Natural killer cell treated with Interleukin-12 subunit alpha and Interleukin-12 subunit beta and Interleukin-15 and Interleukin-18, amount 100 ng/mL, for 72 hours (primary cell): ENCODE data around the gene CPT1C. TPM values are rescaled to one million over a fixed set of nuclear protein-coding genes. Genes with fewer than 3 reads are reported as not detected.
"Not testable (repeated sequence)": the region's sequence is repeated elsewhere in the genome, so short reads cannot be mapped to it uniquely, and the experiment has no call there.

Experiments
- ATAC-seq, 2 donors: fragments of 150-1000 bp; cut with Tn5 transposase in 1 of 2; sonication (Bioruptor Pico), chemical (Tn5 transposase) in 1 of 2; 2 replicates each; pipeline ENCODE4 v1.10.0; 2021
- DNase-seq: peaks from one replicate; pipeline ENCODE4 v3.0.0; 2022; ENCODE audit warnings: low spot score
- H3K27ac Mint-ChIP-seq, 2 donors: 1 replicate in 1 of 2; 2 replicates in 1 of 2; pipeline ENCODE4 v1.8.0; 2022; ENCODE audit warnings: mixed read lengths in 2 of 2, mild to moderate bottlenecking in 1 of 2, moderate library complexity in 1 of 2
- H3K27me3 Mint-ChIP-seq, 2 donors: 1 replicate in 1 of 2; 2 replicates in 1 of 2; pipeline ENCODE4 v1.8.0; 2022; ENCODE audit warnings: mixed read lengths in 2 of 2
- H3K36me3 Mint-ChIP-seq: one replicate; pipeline ENCODE4 v1.8.0; 2022; ENCODE audit warnings: mixed read lengths
- H3K4me1 Mint-ChIP-seq, 2 donors: 1 replicate in 1 of 2; 2 replicates in 1 of 2; pipeline ENCODE4 v1.8.0; 2022; ENCODE audit warnings: low read depth in 2 of 2, mixed read lengths in 2 of 2, mild to moderate bottlenecking in 1 of 2
- H3K4me3 Mint-ChIP-seq: one replicate; pipeline ENCODE4 v1.8.0; 2022; ENCODE audit warnings: mixed read lengths
- H3K9me3 Mint-ChIP-seq: 2 replicates; pipeline ENCODE4 v1.8.0; 2022; ENCODE audit warnings: mixed read lengths
- total RNA-seq, 2 donors: library from RNA; stranded (reverse); gene quantifications; one replicate each; pipeline ENCODE4 v1.2.3, GENCODE V29; 2022

CPT1C gene
- total RNA-seq, 2 donors from 2014 or later = 0.52 to 2.7 TPM

GRCh38 chr19:49718511-49718910, 27.6 kb downstream of the CPT1C start:
- Mint-ChIP-seq H3K9me3 (no peaks in the 10 kb centered on the region), H3K27me3 (no peaks in the 10 kb centered on the region), H3K36me3 (no peaks in the 10 kb centered on the region), H3K27ac (no peak overlapping the region), H3K4me3 (no peak overlapping the region), H3K4me1 (peaks cover 11 to 12% of the 10 kb centered on the region in 2 donors)
- ATAC-seq = no peak
- DNase-seq = no peak

GRCh38 chr19:49718991-49719390, 28.1 kb downstream of the CPT1C start:
- Mint-ChIP-seq H3K9me3 (no peaks in the 10 kb centered on the region), H3K4me3 (no peak overlapping the region), H3K36me3 (no peaks in the 10 kb centered on the region), H3K27me3 (no peaks in the 10 kb centered on the region), H3K27ac (no peak overlapping the region), H3K4me1 (peaks cover 11 to 12% of the 10 kb centered on the region in 2 donors)
- no peak for ATAC-seq
- DNase-seq = no peak

GRCh38 chr19:49719420-49719819, 28.5 kb downstream of the CPT1C start:
- H3K27me3 Mint-ChIP-seq, H3K36me3 Mint-ChIP-seq, DNase-seq, H3K9me3 Mint-ChIP-seq, H3K4me3 Mint-ChIP-seq, H3K27ac Mint-ChIP-seq, ATAC-seq: not testable (repeated sequence)
- H3K4me1 Mint-ChIP-seq = peaks cover 11 to 12% of the 10 kb centered on the region in 2 donors

DNA sequence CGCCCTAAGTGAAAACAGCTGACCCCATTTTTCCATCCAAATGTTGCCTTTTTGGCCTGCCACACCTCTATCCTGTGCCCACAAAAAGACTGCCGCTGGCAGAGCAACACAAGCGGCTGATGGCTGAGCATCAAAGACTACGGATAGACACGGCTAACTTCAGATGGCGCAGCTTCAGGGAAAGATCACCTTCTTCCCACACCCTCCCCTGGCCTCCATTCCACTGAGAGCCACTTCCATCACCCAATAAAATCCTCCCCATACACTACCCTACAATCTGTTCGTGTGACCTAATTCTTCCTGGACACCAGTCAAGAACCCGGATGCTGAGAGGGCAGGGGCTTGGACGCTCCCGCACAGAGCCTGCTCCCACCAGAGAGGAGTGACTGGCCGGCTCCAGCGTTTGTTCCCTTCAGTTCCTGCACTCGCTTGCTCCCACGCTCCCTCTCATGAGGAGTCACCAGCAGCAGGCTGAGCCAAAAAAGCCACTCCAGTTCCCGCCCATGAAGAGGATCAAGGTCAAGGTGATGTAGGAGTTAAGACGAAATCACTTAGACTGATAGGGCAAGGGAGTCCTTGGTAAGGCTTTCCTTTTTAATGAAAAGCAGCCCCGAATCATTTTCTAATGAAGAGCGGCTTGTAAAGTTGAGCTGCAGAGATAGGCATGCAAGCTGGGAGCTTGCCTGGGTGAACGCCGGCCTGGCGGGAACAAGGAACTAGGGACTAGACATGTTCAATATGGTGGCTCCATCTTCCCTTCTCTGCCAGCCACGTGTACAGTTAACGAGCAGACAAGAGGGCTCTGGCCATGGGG, 36.5 kb downstream of the CPT1C start:
- H3K27ac Mint-ChIP-seq = no peak overlapping the region
- no peaks in the 10 kb centered on the region for H3K9me3 Mint-ChIP-seq
- DNase-seq (no peak), ATAC-seq (no peak)
- no peaks in the 10 kb centered on the region for H3K27me3 Mint-ChIP-seq
- no peaks in the 10 kb centered on the region for H3K36me3 Mint-ChIP-seq
- no peak overlapping the region for H3K4me3 Mint-ChIP-seq
- no peaks in the 10 kb centered on the region for H3K4me1 Mint-ChIP-seq

- ATAC-seq (no peak), DNase-seq (no peak)
- H3K27me3 Mint-ChIP-seq = no peaks in the 10 kb centered on the region
- H3K27ac Mint-ChIP-seq = no peak overlapping the region
- H3K4me3 Mint-ChIP-seq = no peak overlapping the region
- no peaks in the 10 kb centered on the region for H3K4me1 Mint-ChIP-seq
- H3K36me3 Mint-ChIP-seq = no peaks in the 10 kb centered on the region
- no peaks in the 10 kb centered on the region for H3K9me3 Mint-ChIP-seq
Observed at GRCh38 chr19:49730166-49730565, 39.2 kb downstream of the CPT1C start.

DNA sequence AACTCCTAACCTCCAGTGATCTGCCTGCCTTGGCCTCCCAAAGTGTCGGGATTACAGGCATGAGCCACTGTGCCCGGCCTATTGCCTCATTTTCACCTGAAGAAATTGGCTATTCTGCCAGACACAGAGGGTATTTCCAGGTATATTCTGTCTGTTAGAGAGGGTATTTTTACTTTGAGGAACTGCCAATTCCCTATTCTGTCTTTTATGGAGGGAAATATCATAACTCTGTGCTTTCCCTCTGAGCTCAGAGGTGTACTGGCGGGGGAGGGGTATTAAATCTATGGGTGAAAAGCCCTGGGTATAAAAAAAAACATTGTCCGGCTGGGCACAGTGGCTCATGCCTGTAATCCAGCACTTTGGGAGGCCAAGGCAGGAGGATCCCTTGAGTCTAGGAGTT, 47.4 kb downstream of the CPT1C start:
- DNase-seq = no peak

GRCh38 chr19:49739098-49739497, 48.2 kb downstream of the CPT1C start:
- Mint-ChIP-seq H3K4me1 (peaks cover 0 to 9% of the 10 kb centered on the region in 2 donors), H3K9me3 (no peaks in the 10 kb centered on the region), H3K27me3 (no peaks in the 10 kb centered on the region), H3K27ac (no peak overlapping the region), H3K36me3 (no peaks in the 10 kb centered on the region), H3K4me3 (no peak overlapping the region)
- DNase-seq = no peak
- no peak for ATAC-seq

More for the DNA sequence above, 47.4 kb downstream of the CPT1C start:
- Mint-ChIP-seq H3K4me3 (no peak overlapping the region), H3K27ac (no peak overlapping the region), H3K36me3 (no peaks in the 10 kb centered on the region), H3K4me1 (peaks cover 0 to 9% of the 10 kb centered on the region in 2 donors), H3K27me3 (no peaks in the 10 kb centered on the region), H3K9me3 (no peaks in the 10 kb centered on the region)
- ATAC-seq = no peak

- H3K27ac Mint-ChIP-seq = no peak overlapping the region
- H3K4me1 Mint-ChIP-seq = peaks cover 0 to 9% of the 10 kb centered on the region in 2 donors
- H3K36me3 Mint-ChIP-seq = no peaks in the 10 kb centered on the region
- H3K9me3 Mint-ChIP-seq = no peaks in the 10 kb centered on the region
- no peaks in the 10 kb centered on the region for H3K27me3 Mint-ChIP-seq
- no peak for DNase-seq
- H3K4me3 Mint-ChIP-seq = no peak overlapping the region
- no peak for ATAC-seq
Observed at GRCh38 chr19:49739933-49740332, 49.0 kb downstream of the CPT1C start.

GRCh38 chr19:49741210-49741844, 50.4 kb downstream of the CPT1C start:
- H3K36me3 Mint-ChIP-seq = no peaks in the 10 kb centered on the region

GRCh38 chr19:49744946-49745381, 54.0 kb downstream of the CPT1C start:
- H3K27ac Mint-ChIP-seq = no peak overlapping the region
- H3K4me1 Mint-ChIP-seq = peaks cover 5 to 11% of the 10 kb centered on the region in 2 donors
- ATAC-seq = no peak
- DNase-seq = no peak
- H3K27me3 Mint-ChIP-seq = no peaks in the 10 kb centered on the region
- H3K36me3 Mint-ChIP-seq = no peaks in the 10 kb centered on the region
- H3K4me3 Mint-ChIP-seq = no peak overlapping the region
- H3K9me3 Mint-ChIP-seq = no peaks in the 10 kb centered on the region

More at GRCh38 chr19:49741210-49741844, 50.4 kb downstream of the CPT1C start:
- H3K9me3 Mint-ChIP-seq = no peaks in the 10 kb centered on the region
- H3K27ac Mint-ChIP-seq = peak overlapping the region in 1 of 2 donors; percentile 46
- DNase-seq (no peak), ATAC-seq (no peak)
- H3K4me1 Mint-ChIP-seq = peaks cover 0 to 9% of the 10 kb centered on the region in 2 donors
- no peak overlapping the region for H3K4me3 Mint-ChIP-seq
- H3K27me3 Mint-ChIP-seq = no peaks in the 10 kb centered on the region

- Mint-ChIP-seq H3K4me3 (no peak overlapping the region), H3K4me1 (peaks cover 5 to 8% of the 10 kb centered on the region in 2 donors), H3K27ac (no peak overlapping the region), H3K36me3 (no peaks in the 10 kb centered on the region), H3K27me3 (no peaks in the 10 kb centered on the region), H3K9me3 (no peaks in the 10 kb centered on the region)
- ATAC-seq = peak; percentile 57 to 90
- peak; percentile 77 for DNase-seq
Observed at GRCh38 chr19:49746206-49746958, 55.5 kb downstream of the CPT1C start.

GRCh38 chr19:49749055-49749716, 58.3 kb downstream of the CPT1C start:
- H3K4me1 Mint-ChIP-seq = peaks cover 5 to 8% of the 10 kb centered on the region in 2 donors

DNA sequence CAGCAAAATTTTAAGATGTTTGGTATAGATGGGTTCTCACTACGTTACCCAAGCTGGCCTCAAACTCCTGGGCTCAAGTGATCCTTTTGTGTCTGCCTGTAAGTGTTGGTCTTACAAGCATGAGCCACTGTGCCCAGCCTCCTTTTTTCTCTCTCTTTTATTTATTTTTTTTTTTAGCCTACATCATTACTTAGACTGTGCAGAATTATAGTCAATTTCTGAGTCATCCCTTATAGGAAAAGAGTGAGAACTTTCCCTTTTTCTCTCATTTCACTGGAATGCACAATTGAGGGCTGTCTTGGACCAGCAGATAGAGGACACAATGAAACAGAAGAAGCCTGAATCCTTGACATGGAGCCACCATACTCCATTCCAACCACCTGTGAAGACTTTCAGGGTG, 58.9 kb downstream of the CPT1C start:
- DNase-seq = no peak
- Mint-ChIP-seq H3K36me3 (no peaks in the 10 kb centered on the region), H3K27me3 (no peaks in the 10 kb centered on the region), H3K9me3 (no peaks in the 10 kb centered on the region), H3K4me1 (peaks cover 5 to 8% of the 10 kb centered on the region in 2 donors), H3K4me3 (no peak overlapping the region), H3K27ac (peak overlapping the region in 1 of 2 donors; percentile 15)
- no peak for ATAC-seq

More at GRCh38 chr19:49749055-49749716, 58.3 kb downstream of the CPT1C start:
- H3K36me3 Mint-ChIP-seq = no peaks in the 10 kb centered on the region
- ATAC-seq (no peak), DNase-seq (no peak)
- H3K9me3 Mint-ChIP-seq = no peaks in the 10 kb centered on the region
- H3K27me3 Mint-ChIP-seq = no peaks in the 10 kb centered on the region
- no peak overlapping the region for H3K4me3 Mint-ChIP-seq
- H3K27ac Mint-ChIP-seq = peak overlapping the region in 1 of 2 donors; percentile 15
